ENCODE data around the gene SLC44A1.

SLC44A1 gene

DNA sequence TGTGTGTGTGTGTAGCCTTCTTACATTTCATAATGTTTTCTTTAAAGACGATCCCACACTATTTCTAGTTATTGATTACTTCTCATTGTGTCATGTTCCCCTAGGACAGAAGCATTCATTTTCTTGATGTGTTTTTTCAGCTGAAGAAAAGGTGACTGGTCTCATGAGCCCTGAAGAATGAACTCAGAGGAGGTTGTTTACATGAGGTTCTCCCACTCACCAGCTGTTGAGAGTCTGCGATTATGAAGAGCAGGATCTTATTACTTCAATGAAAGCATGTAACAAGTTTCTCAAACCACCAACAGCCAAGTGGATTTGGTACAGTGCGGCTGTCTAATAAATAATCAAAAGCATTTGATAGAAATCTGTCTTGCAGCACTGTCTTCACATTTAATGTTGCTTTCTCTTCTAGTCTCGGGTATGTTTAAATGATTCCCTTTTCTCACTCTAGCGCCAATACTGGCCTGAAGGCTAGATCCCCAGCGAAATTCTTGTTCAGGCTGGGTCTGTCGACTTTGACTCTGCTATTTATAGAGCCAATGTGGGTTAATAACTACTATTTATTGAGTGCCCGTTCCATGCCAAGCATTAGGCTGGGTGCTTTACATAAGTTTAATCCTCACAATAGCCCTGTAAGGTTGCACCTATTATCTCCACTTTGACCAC, 193.8 kb downstream of the SLC44A1 start:
- DNase-seq, result no peak

DNA sequence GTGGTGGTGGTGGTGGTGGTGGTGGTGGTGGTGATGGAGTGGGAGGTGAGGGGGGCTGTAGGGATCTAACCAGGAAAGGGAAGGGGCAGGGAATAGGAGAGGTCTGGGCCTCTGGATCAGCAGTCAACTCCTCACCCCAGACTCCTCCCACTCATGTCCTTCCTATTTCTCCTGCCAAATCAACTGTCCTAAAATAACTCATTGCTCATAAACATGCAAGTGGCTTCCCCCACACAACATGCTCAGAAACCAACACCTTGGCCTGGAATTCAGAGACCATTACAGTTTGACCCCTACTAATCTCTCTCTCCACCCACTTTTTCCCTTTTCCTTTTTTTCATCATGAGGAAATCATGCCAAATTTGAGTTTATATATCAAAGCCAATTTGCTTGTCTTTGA, 195.0 kb downstream of the SLC44A1 start:
- no peak for DNase-seq

DNA sequence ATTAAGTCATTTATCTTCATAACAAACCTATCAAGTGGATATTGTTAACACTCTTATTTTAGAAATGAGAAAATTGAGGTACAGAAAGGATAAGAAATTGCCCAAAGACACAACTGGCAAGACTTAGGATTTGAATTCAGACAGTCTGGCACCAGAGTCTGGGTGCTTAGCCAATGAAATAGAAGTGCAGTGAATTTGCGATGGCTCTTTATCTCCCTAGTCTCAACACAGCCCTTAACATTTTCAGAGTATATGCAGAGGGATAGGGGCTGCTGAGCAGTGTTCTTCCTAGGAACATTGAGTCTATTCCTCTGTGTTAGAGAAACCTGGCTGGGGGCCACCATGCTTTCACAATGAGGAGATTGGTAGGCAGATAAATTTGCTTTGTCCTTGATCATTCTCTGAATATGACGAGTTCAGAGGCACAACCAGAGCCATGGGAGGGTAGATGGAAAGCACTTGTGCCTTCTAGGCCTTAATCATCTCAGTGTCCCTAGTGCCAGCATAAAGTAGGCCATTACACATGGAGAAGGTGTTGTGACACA, 197.2 kb downstream of the SLC44A1 start:
- DNase-seq, result no peak

DNA sequence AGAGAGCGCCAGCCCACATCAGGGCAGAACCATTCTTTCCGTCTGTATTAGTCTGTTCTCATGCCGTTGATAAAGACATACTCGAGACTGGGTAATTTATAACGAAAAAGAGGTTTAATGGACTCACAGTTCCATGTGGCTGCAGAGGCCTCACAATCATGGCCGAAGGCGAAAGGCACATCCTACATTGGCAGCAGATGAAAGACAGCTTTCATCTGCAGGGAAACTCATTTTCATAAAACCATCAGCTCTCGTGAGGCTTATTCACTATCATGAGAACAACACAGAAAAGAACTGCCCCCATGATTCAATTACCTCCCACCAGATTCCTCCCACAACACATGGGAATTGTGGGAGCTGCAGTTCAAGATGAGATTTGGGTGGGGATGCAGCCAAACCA, 198.7 kb downstream of the SLC44A1 start:
- DNase-seq, result no peak

DNA sequence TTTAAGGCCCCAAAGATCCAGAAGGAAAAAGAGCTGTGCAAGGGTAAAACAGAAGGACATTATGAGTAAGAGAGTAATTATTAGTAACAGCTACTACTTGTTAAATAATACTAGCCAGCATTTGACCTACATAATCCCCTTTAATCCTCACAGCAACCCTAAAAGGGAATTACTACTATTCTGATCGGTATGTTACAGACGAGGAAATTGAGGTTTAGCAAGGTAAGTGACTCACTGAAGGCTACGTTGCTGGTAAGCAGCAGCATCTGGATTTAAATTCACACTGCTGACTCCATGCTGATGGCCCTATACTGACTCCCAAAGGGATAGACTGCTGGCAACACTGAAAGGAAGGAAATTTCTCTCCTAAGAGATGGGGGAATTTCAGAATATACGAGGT, 199.7 kb downstream of the SLC44A1 start:
- no peak for DNase-seq

DNA sequence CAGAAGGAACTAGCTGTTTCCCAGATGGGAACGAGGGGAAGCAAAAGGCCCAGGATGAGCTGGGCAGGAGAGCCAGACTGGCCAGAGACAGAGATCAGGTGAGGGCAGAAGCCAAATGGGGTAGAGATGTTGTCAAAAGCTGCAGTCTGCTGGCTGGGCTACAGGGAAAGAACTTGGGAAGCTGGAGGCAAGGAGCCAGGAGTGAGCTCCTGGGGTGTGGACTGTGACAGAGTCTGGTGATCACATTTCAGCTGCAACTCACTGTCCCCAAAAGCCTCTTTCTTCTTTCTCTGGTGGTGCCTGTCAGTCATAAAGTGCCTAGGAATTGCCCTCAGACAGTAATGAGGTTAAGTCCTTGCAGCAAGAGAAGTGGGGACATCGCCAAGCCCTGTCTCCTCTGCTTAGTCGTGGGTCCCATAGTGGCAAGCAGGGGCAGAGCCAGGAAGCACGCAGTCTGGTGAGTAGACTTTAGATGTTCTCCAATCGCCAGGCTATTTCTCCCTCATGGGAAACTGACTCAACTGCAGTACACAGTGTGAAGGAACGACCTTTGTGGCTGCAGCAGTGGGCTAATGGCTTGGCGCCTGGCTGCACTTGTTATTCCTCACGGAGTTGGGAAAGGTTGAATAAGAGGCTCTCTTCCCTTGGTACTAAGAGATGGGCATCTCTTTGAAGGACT, 200.9 kb downstream of the SLC44A1 start:
- no peak for DNase-seq

DNA sequence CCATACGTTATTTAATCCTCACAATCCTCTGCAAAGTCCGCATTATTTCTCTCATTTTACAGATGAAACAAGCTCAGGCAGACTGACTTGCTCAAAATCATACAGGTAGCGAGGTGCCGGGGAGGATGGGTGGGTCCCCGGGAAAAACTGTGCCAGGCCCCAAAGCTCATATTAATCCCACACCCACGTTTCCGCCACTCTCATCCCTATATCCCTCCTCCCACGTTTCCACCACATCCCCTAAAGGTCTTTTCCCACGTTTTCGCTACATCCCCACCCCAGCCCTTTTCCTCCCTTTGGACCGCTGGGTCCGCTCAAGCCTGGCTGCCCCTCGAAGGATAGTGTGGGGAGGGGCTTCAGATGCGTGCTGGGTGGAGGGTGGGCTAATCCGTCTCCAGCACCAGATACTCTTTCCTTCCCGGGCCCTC, 202.9 kb downstream of the SLC44A1 start:
- DNase-seq, result no peak

DNA sequence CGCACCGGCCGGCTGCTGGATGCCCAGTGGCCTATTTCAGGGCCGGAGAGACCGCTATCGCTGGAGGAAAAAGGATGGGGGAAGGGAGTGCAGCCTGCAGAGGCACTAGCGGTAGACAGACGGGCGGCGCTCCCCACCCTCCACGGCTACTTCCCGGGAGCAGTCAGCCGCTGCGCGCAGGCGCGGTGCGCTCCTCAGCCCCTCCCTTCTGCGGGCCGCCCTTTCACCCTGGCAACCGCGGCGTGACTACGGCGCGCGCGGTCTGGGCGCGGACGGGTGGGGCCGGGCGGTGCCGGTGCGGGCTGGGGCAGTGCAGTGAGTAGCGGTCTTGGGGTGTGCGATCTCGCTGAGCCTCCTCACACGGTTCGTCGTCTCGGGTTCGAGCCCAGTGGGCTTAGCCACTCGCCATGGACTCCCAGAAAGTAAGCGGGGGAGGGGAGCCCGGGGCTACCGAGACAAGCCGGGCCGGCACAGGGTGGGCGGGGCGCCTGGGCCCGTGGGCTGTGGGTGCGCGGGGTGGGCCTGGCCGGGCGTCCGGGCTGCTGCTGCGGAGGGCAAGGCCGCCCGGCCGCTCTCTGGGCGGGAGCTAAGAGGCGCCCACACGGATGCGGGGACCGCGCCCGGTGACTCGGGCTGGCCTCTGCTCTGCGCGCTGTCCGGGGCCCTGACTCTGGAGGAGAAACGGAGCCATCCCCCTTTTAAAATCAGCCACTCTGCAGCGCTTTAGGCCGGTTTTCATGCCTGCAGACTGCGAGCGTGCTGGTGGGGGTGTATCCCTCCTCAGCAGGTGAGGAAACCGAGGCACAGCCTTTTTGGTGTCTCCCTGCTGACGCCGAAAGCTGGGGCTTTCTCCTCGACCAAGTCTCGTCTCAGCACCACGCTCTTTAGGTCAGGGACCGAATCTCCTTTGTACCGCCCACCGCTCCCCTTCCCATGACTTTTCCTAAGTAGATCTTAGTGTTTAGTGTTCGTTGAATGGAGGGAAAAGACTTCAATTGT, 203.7 kb downstream of the SLC44A1 start, which contains the start of gene FSD1L:
TSS of gene FSD1L (plus strand) at position 221 of the 999 bp plus-strand sequence. CDS start at position 408, 187 bp downstream.
- peak; percentile 92 for DNase-seq

DNA sequence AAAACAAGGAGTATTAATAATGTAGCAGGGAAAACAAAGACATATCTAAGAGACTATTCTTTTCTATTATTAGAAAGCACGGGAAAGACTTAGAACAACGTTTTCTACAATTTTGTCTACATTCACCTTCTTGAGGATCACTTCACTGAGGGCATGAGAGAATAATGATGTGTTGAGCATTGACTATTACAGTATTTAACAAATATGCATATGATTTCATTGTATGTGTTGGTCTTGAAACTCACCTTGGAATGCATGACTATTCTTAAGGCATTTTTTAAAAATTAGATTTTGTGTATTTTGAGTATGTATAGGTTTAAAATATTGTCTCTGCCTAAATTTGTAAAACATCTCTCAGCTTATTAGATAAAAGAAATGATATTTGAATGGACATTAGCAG, 204.6 kb downstream of the SLC44A1 start:
- no peak for DNase-seq

DNA sequence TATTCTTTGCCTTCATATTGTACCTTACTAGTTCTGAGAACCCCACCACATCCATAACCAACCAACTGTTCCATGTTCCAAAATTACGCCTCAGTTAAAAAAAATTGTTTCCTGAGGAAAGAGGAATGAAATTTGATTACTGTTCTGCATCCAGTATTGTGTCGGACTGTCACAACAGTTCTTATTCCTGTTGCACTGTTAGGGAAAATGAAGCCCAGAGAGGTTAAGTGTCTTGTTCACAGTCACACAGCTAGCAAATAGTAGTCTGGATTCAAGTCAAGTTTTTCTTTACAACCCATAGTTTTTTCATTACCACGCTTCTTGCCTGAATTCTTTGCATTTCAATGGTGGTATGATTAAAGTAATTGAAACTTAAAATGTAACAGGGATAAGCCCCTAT, 207.7 kb downstream of the SLC44A1 start:
- no peak for DNase-seq

DNA sequence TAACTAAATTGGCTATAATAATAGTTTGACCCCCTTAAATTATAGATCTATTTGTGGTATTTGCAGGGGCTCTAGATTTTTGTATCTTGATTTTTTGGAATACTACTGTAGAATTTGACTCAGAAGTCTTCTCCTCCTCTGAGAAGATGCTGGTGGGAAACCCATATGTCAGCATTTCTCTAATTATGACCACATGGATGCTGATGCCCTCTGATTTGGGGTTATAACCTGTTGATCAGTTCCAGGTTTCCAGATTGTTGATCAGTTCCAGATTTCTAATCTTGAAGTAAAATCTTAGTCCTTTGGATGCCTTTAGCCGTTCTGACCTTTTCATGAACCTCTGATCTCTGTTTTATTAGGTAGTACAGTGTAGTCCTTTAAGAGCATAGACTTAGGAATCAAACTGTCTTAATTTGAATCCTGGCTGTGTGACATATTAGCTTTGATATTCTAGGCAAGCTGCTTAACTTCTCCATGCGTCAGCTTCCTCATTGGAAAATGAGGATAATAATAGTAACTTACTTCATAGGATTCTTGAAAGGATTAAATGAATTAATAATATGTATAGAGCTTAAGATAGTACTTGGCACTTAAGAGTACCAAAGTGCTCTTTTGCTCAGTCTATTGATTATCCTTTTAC, 211.5 kb downstream of the SLC44A1 start:
- no peak for DNase-seq

DNA sequence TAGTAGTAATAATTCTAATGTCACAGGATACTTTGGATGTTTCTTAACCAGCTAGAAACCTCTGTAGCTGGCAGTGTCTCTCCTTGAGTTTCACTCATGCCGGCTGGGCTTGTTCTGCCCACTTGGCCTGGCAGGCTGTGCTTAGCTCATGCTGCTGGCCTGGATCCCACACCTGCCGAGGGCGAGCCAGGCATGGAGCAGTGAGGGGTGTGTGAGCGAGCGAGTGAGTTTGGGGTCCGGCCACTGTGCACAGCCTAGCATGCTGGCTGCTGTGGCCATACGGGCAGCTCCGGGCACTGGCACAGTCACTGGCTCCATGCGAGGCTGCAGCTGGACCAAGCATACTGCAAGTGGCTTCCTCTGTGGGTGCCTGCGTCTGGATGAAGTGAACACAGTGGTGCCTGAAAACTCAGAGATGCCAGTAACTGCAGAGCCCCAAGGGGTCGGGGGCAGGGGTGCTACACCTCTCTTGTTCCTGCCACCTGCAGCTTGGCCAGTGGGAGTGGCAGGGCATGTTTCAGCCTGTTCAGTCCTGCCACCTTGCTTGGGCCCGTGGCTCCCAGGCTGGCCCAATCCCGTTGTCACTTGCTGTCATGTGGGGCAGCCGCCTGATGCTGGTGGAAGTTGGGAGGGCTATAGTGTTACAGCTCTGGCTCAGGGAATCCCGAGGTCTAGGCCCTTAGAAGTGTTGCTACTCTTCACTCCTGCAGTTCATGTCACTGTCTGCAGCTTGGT, 213.3 kb downstream of the SLC44A1 start:
- no peak for DNase-seq

DNA sequence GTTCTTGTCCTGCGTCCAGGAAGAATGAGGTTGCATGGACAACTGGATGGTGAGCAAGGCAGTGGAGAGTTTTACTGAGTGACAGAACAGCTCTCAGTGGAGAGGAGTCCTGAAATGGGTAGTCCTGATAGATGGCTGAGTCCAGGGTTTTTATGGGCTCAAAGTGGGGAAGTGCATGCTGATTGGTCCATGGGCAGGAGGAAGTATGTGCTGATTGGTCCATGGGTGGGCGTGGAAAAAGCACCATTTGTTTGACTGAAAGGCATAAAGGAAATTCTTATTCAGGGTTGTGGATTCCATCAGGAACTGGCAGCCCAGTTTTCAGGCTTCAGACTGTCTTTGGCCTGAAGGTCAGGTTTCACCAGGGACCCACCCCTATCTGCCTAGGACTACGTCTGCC, 214.0 kb downstream of the SLC44A1 start:
- no peak for DNase-seq

DNA sequence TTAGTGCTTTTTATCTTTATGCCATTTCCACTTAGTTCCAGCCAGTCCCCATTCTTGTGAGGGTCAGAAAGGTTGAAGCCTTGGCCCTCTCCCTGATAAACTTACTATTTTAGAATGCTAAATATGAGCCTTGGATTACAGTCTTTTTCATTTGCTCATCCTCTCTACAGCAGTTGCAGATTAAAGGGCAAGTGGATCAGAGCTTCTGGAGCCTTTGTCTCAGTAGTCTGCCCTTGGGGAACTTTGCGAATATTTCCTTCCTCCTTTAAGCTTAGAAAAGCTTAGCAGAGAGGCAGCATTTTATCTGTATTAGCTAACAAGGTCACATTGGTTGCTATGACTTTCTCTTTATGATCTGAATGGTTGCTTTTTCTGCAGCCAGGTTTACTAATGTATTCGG, 214.9 kb downstream of the SLC44A1 start:
- DNase-seq, result no peak

DNA sequence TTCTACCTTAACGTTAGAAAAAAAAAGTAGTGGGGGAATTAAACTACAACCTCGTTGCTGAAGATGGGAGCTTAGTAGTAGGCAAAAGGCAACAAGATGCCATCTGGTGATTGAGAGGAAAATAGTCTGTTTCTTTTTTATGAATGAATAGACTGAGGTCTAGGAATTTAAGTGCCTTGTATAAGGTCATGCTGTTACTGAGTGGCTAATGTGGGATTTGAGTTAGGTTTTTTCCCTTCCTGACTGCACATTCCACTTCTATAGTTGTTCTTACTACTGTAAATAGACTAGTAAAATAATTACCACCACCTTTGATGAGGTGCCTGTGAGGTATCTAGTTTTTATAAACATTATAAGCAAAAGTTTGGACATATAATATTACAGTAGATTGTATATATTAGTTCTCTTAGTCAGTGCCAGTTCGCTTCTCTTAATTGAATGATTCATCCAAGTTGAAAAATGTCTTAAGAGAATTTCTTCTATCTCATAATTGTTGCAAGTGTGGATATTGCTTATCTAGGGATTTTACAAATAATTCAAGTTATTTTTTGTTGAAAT, 222.5 kb downstream of the SLC44A1 start:
- no peak for DNase-seq

DNA sequence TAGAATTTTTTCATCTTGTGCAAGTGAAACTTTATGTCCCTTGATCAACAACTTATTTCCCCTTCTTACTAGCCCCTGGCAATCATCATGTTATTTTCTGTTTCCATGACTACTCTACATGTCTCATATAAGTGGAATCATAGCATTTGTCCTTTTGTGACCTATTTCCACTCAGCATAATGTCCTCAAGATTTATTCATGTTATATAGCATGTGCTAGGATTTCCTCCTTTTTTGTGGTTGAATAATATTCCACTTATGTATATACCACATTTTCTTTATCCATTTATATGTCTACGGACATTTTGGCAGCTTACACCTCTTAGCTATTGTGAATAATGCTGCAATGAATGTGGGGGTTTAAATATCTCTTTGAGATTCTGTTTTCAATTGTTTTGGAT, 224.4 kb downstream of the SLC44A1 start:
- no peak for DNase-seq

DNA sequence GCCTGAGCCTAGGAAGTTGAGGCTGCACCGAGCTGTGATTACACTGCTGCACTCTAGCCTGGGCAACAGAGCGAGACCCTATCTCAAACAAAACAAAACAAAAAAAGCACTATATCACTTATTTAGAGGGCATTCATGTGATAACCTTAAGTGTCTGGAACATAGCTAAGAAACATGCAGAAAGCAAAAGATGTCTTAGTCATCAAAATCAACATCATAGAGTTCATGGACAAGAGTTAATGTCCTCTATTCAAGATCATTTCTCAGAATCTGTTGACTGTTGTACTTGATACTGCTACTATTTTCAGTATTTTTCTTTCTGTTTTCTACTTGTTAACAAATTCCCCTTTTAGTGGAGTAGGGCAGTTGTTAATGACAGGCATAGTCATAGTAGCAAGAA, 228.8 kb downstream of the SLC44A1 start:
- no peak for DNase-seq

DNA sequence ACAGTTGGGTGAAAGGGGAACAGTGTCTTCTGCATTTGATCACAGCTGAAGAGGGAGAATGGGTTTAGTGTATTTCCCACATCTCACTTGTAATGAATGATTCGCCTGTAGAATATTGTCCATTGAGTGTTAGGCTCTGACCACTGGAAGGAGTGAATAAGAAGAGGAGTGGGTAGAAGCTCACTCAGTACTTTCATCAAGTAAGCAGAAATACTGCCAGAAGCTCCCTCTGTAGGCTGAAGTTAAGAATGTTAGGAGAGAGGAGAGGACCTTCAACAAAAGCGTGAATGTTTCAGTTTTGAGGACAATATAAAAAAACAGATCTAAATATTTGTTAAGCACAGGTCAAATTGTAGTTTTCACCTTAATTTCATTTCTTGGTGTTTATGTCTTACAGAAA, 230.9 kb downstream of the SLC44A1 start:
- no peak for DNase-seq

DNA sequence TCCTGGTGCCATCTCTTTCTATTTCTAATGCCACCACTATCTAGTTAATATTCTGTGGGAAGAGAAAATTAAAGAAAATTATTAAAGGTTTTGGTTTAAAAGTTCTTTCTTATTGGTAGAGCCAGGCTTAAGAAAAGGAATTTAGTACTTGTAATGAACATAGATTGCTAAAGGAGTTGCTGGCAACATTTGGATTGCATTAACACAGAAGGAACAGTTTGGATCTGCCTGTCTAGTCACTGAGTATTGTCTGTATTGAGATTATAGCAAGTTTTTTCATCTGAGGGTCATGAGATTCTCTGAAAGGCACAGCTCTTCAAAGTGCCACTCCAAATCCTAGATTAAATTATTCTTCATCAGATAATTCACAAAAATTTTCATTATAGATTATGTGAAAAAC, 235.4 kb downstream of the SLC44A1 start:
- no peak for DNase-seq

DNA sequence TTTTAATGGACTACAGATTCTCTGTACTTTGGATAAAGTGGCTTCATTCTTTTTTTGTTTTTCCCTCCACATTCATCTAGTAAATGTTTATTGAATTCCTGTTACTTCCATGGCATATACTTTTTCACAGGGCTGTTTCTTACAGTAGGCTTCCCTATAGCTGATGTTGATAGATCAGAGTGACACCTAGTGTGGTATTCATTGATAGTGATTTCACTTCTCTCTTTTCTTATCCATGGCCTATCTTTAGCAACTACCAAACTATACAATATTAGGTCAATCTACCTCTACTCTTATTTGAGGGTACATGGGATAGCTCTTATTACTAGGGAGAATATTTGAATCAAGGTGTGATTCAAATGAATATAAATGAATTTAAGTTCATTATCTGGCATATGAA, 239.2 kb downstream of the SLC44A1 start:
- DNase-seq, result no peak

DNA sequence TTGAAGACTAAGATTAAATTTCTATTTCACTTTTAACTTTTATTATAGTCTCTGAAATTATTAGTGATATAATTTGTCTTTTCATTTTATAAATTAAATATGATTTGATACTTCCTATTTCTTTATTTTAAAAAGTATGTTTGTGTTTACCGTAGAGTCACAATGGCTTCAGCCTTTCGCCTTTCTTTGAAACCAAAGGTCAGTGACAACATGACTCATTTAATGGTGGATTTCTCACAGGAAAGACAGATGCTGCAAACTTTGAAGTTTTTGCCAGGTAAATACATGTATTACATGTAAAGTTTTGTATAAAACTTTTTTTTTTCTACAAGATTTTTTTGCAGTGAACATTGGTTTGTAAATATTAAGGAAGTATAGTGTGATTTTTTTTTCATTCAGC, 239.8 kb downstream of the SLC44A1 start:
- DNase-seq, result no peak

DNA sequence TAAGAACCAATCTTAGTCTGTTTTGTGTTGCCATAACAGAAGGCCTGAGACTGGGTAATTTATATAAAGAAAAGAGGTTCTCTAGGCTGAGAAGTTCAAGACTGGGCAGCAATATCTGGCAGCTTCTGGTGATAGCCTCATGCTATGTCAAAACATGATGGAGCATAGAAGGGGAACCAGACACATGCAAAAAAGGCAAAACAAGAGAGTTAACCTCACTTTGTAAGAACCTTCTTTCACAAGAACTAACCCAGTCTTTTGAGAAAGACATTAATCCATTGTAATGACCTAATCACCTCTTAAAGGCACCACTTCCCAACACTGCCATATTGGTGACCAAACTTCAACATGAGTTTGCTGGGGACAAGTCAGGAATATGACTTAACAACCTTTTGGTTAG, 240.7 kb downstream of the SLC44A1 start:
- no peak for DNase-seq

Measured in activated CD4-positive, alpha-beta T cell treated with anti-CD3 and anti-CD28 coated beads, Interleukin-2, Interleukin-6, amounts not matched to agents 100 ng/mL and 50 ng/mL, durations not matched to agents 16 hours and 8 hours (primary cell).